GM12873 (cell line): ENCODE data around the gene LGR4.

Experiments
- TF ChIP-seq, protein P1 (sequence below): IDR thresholded peaks from 2 replicates; pipeline ENCODE4 v1.5.1; 2012; ENCODE audit warnings: low read depth, mild to moderate bottlenecking, moderate library complexity, low read length, control low read depth; ENCODE audit not compliant: insufficient read depth; ENCODE audit errors: missing control alignments

The LGR4 gene

DNA sequence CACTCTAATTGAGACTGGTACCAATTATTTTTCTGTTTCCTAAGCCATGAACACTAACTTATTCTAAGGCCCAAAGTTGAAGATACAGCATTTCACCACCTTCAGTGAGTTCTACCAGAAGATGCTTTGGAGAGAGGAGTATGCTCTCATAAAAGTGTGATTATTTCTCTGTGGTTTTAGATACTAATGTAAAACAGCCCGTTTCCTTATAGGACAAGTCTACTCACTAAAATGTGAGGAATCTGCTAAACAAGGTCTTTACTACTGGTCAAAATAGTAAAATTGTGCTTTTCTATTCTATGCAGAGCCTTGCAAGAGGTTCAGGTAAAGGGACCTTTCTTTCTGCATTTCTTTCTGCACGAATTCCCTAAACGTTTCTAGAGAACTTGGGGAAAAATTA, 2.4 kb downstream of the LGR4 start:
- TF ChIP-seq, protein P1, sequence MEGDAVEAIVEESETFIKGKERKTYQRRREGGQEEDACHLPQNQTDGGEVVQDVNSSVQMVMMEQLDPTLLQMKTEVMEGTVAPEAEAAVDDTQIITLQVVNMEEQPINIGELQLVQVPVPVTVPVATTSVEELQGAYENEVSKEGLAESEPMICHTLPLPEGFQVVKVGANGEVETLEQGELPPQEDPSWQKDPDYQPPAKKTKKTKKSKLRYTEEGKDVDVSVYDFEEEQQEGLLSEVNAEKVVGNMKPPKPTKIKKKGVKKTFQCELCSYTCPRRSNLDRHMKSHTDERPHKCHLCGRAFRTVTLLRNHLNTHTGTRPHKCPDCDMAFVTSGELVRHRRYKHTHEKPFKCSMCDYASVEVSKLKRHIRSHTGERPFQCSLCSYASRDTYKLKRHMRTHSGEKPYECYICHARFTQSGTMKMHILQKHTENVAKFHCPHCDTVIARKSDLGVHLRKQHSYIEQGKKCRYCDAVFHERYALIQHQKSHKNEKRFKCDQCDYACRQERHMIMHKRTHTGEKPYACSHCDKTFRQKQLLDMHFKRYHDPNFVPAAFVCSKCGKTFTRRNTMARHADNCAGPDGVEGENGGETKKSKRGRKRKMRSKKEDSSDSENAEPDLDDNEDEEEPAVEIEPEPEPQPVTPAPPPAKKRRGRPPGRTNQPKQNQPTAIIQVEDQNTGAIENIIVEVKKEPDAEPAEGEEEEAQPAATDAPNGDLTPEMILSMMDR: no peak

GRCh38 chr11:27468995-27469695, 3.4 kb downstream of the LGR4 start:
- TF ChIP-seq, protein P1: no peak

- TF ChIP-seq, protein P1: no peak
Measured at GRCh38 chr11:27468209-27468994, 4.2 kb downstream of the LGR4 start.

GRCh38 chr11:27467181-27467913, 5.2 kb downstream of the LGR4 start:
- TF ChIP-seq, protein P1: no peak

DNA sequence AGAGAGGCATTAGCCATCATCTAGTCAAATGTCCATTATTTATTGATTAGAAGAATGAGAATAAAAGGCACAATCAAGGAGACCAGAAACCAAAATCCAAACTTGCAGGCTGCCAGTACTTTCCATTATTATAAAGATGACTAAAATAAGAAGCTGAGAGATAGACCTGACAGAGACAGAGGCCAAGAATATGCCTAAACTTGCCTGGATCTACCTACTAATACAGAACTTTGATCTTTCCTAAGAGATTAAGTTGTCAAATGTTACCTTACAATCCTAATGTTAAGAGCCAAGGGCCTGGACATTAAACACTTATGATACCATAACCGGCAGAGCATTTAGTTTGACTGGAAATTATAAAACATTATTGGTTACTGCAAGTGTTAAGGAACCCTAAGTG, 6.2 kb downstream of the LGR4 start:
- TF ChIP-seq, protein P1: no peak

DNA sequence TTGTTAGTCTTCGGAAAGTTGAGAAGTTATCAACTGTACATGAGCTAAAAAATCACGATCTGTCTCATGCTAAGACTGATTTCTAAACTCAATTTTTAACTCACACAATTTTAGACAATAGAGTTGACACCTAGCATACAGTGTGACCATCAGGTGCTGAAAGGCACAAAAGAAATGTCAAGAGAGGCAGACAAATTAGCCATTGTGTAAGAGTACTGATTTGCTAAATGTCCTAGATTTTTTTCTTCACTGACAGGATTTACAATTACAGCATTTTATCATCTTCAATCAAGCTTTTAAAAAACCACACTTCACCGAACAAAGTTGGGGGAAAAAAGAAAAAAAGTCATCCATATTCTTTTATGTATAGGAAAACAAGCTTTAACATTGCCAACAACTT, 7.0 kb downstream of the LGR4 start:
- TF ChIP-seq, protein P1: no peak

GRCh38 chr11:27464909-27465308, 7.7 kb downstream of the LGR4 start:
- TF ChIP-seq, protein P1: no peak
